ENCODE measurements around the gene PEA15. TPM values are rescaled to one million over a fixed set of nuclear protein-coding genes. Genes with fewer than 3 reads are reported as not detected.

Gene PEA15
- total RNA-seq, 1 donor from 2014 or later = 325 TPM

DNA sequence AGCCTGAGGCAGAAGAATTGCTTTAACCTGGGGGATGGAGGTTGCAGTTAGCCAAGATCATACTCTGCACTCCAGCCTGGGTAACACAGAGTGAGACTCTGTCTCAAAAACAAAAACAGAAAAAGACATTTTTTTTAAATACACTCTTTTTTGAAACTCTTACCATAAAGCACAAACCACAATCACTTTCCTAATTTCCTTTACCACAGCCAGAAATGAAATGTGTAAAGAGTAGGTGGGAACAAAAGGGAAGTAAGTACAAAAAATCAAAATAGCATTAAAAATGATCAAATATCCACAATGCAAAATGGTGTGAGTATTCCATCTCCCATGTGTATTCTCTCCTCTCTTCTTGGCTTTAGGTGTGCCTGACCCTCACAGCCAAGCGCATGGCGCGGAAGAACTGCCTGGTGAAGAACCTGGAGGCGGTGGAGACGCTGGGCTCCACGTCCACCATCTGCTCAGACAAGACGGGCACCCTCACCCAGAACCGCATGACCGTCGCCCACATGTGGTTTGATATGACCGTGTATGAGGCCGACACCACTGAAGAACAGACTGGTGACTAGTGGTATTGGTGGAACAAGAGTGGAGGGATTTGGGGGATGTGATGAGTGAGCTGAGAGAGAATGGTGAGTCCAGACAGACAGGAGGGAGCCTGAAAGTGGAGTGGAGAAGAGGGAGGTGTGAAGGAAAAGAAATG is 38.9 kb upstream of the PEA15 start:
- H3K4me1 Mint-ChIP-seq (ENCODE audit: low read depth) = peaks cover 21% of the 10 kb centered on the region

DNA sequence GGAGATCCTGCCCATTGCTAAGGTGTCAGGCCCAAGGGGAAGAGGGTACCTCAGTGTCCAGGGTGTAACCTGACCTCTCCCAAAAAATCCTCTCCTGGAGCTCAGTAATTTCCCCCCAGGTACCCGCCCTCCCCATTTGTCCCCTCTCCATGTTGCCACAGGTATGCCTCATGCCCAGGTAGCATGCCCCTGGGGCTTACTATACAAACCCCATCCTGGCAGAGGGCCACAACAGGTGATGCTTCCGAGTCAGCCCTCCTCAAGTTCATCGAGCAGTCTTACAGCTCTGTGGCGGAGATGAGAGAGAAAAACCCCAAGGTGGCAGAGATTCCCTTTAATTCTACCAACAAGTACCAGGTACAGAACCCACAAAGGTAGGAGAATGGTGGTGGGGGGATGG is 38.1 kb upstream of the PEA15 start:
- Mint-ChIP-seq H3K9me3 (ENCODE audit: low read depth) (no peaks in the 10 kb centered on the region), H3K4me1 (ENCODE audit: low read depth) (peaks cover 27% of the 10 kb centered on the region), H3K27ac (ENCODE audit: unreplicated experiment) (no peak overlapping the region), H3K4me3 (ENCODE audit: unreplicated experiment) (no peak overlapping the region), H3K36me3 (ENCODE audit: low read depth) (no peaks in the 10 kb centered on the region), H3K27me3 (ENCODE audit: low read depth) (peaks cover 6% of the 10 kb centered on the region)
- TF ChIP-seq, protein P1, sequence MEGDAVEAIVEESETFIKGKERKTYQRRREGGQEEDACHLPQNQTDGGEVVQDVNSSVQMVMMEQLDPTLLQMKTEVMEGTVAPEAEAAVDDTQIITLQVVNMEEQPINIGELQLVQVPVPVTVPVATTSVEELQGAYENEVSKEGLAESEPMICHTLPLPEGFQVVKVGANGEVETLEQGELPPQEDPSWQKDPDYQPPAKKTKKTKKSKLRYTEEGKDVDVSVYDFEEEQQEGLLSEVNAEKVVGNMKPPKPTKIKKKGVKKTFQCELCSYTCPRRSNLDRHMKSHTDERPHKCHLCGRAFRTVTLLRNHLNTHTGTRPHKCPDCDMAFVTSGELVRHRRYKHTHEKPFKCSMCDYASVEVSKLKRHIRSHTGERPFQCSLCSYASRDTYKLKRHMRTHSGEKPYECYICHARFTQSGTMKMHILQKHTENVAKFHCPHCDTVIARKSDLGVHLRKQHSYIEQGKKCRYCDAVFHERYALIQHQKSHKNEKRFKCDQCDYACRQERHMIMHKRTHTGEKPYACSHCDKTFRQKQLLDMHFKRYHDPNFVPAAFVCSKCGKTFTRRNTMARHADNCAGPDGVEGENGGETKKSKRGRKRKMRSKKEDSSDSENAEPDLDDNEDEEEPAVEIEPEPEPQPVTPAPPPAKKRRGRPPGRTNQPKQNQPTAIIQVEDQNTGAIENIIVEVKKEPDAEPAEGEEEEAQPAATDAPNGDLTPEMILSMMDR (IDR thresholded peaks at IDR 0.05) = no peak
- no peak for DNase-seq (ENCODE audit: low spot score)

More for the DNA sequence above, 38.9 kb upstream of the PEA15 start:
- Mint-ChIP-seq H3K36me3 (ENCODE audit: low read depth) (no peaks in the 10 kb centered on the region), H3K27me3 (ENCODE audit: low read depth) (peaks cover 5% of the 10 kb centered on the region), H3K4me3 (ENCODE audit: unreplicated experiment) (no peak overlapping the region), H3K27ac (ENCODE audit: unreplicated experiment) (no peak overlapping the region), H3K9me3 (ENCODE audit: low read depth) (no peaks in the 10 kb centered on the region)
- DNase-seq (ENCODE audit: low spot score) = no peak
- TF ChIP-seq, protein P1 (IDR thresholded peaks at IDR 0.05) = no peak

- H3K9me3 Mint-ChIP-seq (ENCODE audit: low read depth) = no peaks in the 10 kb centered on the region
- no peaks in the 10 kb centered on the region for H3K36me3 Mint-ChIP-seq (ENCODE audit: low read depth)
- TF ChIP-seq, protein P1 (IDR thresholded peaks at IDR 0.05) = peak; percentile 27
- no peak for DNase-seq (ENCODE audit: low spot score)
- H3K27ac Mint-ChIP-seq (ENCODE audit: unreplicated experiment) = no peak overlapping the region
- peaks cover 8% of the 10 kb centered on the region for H3K27me3 Mint-ChIP-seq (ENCODE audit: low read depth)
- no peak overlapping the region for H3K4me3 Mint-ChIP-seq (ENCODE audit: unreplicated experiment)
- H3K4me1 Mint-ChIP-seq (ENCODE audit: low read depth) = peaks cover 28% of the 10 kb centered on the region
Measured at GRCh38 chr1:160167580-160167979, 37.6 kb upstream of the PEA15 start.

DNA sequence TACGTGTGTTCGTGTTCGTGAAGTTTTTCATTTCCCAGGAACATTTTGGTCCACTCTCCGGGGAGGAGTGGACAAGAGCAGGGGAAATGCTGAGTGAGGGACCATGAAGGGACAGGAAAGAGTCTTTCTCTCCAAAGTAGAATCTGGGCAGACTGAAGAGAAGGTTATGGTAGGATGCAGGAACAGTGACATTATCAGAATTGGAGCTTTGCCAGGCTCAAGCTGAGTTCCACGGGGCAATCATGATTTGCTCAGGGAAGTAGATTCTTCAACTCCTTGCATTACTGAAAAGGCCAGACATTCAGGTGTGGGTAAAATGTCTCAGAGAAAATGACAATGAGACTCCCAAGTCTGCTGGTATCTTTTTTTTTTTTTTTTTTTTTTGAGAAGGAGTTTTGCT is 37.2 kb upstream of the PEA15 start:
- DNase-seq (ENCODE audit: low spot score) = no peak
- Mint-ChIP-seq H3K9me3 (ENCODE audit: low read depth) (no peaks in the 10 kb centered on the region), H3K36me3 (ENCODE audit: low read depth) (no peaks in the 10 kb centered on the region), H3K27me3 (ENCODE audit: low read depth) (peaks cover 8% of the 10 kb centered on the region), H3K4me1 (ENCODE audit: low read depth) (peaks cover 28% of the 10 kb centered on the region), H3K4me3 (ENCODE audit: unreplicated experiment) (no peak overlapping the region), H3K27ac (ENCODE audit: unreplicated experiment) (no peak overlapping the region)
- TF ChIP-seq, protein P1 (IDR thresholded peaks at IDR 0.05) = peak; percentile 3

- H3K36me3 Mint-ChIP-seq (ENCODE audit: low read depth) = no peaks in the 10 kb centered on the region
- H3K4me1 Mint-ChIP-seq (ENCODE audit: low read depth) = peaks cover 28% of the 10 kb centered on the region
- peak overlapping the region; percentile 17 for H3K27ac Mint-ChIP-seq (ENCODE audit: unreplicated experiment)
- H3K4me3 Mint-ChIP-seq (ENCODE audit: unreplicated experiment) = no peak overlapping the region
- no peak for DNase-seq (ENCODE audit: low spot score)
- H3K27me3 Mint-ChIP-seq (ENCODE audit: low read depth) = peaks cover 8% of the 10 kb centered on the region
- TF ChIP-seq, protein P1 (IDR thresholded peaks at IDR 0.05) = peak; percentile 26
- H3K9me3 Mint-ChIP-seq (ENCODE audit: low read depth) = no peaks in the 10 kb centered on the region
Measured at GRCh38 chr1:160168609-160169369, 36.4 kb upstream of the PEA15 start.
